Stomach (tissue), 4 donors: Measurements from ENCODE around the gene WDR4.

Experiments
- CTCF ChIP-seq, 7 experiments: fragments of 450-650 bp in 4 of 7; fragments of 200-600 bp in 3 of 7; sonication (generic) in 3 of 7; IDR thresholded peaks; one replicate each; pipeline ENCODE4 v1.5.1; 2016 to 2019; ENCODE audit warnings: antibody characterized with exemption in 7 of 7, control low read depth in 2 of 7, mild to moderate bottlenecking in 1 of 7
- POLR2A ChIP-seq, 4 donors: fragments of 450-650 bp; IDR thresholded peaks; one replicate each; pipeline ENCODE4 v1.6.1; 2016; ENCODE audit warnings: antibody characterized with exemption in 4 of 4, control low read depth in 2 of 4, mild to moderate bottlenecking in 1 of 4, moderate library complexity in 1 of 4
- POLR2AphosphoS5 ChIP-seq, 3 donors: sonication (generic); formaldehyde crosslinking; IDR thresholded peaks; one replicate each; pipeline ENCODE4 v1.6.1; 2016; ENCODE audit warnings: antibody characterized with exemption in 3 of 3

- no peak for TF ChIP-seq CTCF (IDR thresholded peaks at IDR 0.05)
- no peak for TF ChIP-seq POLR2A (IDR thresholded peaks at IDR 0.05)
- TF ChIP-seq POLR2AphosphoS5 (IDR thresholded peaks at IDR 0.05) = no peak
Observed at GRCh38 chr21:42809171-42809570, 70.2 kb downstream of the WDR4 start.
